Measurements from ENCODE around the gene NAGS. TPM values are rescaled to one million over a fixed set of nuclear protein-coding genes. Genes with fewer than 3 reads are reported as not detected.

The NAGS gene
- total and polyA plus RNA-seq, 10 of the 15 experiments (the other 5 are each of a cell fraction or from before 2014, with no cell fraction given) = 0.11 to 1.6 (median 0.64) TPM; not detected in 1

DNA sequence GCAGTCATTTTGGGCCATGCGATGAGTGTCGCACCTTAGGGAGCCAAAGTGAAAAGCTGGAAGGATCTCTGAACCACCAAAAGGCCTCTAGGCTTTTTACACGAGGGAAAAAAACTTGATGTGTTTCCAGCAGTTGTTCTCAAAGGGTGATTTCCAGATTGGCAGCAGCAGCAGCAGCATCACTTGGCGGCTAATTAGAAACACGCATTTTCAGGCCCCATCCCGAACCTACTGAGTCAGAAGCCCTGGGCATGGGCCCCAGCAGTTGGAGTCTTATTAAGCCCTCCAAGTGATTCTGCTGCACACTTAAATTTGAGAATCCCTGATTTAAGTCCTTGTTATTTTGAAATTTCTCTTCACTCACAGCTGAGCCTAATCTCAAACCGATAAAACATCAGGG is 25.4 kb upstream of the NAGS start:
- no peak for FAIRE-seq
- in situ Hi-C loops (cut with MboI) = no loop called here

More for the DNA sequence above, 25.4 kb upstream of the NAGS start:
- POLR2A ChIA-PET = no interaction called here
- H3K4me3 ChIP-seq = no peak overlapping the region
- intact Hi-C loops (cut with micrococcal nuclease; ENCODE audit: unreplicated experiment) = no loop called here
- ATAC-seq = no peak
- no peak overlapping the region for H3K4me2 ChIP-seq (ENCODE audit: control insufficient read depth, insufficient read depth)
- TF ChIP-seq POLR2A (IDR thresholded peaks at IDR 0.05; ENCODE audit: low read depth, low read length) (no peak), SRF (IDR thresholded peaks at IDR 0.05; ENCODE audit: low read depth in 2 of 2, low read length in 2 of 2) (no peak), KLF5 (IDR thresholded peaks at IDR 0.05; ENCODE audit: partially characterized antibody) (no peak), PML (IDR thresholded peaks at IDR 0.05; ENCODE audit: low read length) (no peak), ZBED1 (IDR thresholded peaks at IDR 0.05; ENCODE audit: borderline replicate concordance) (no peak), EGR1 (IDR thresholded peaks at IDR 0.05; ENCODE audit: borderline replicate concordance in 1 of 2, low read depth in 2 of 2, low read length in 2 of 2) (no peak)
- TF ChIP-seq, protein P1, sequence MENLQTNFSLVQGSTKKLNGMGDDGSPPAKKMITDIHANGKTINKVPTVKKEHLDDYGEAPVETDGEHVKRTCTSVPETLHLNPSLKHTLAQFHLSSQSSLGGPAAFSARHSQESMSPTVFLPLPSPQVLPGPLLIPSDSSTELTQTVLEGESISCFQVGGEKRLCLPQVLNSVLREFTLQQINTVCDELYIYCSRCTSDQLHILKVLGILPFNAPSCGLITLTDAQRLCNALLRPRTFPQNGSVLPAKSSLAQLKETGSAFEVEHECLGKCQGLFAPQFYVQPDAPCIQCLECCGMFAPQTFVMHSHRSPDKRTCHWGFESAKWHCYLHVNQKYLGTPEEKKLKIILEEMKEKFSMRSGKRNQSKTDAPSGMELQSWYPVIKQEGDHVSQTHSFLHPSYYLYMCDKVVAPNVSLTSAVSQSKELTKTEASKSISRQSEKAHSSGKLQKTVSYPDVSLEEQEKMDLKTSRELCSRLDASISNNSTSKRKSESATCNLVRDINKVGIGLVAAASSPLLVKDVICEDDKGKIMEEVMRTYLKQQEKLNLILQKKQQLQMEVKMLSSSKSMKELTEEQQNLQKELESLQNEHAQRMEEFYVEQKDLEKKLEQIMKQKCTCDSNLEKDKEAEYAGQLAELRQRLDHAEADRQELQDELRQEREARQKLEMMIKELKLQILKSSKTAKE (IDR thresholded peaks at IDR 0.05; ENCODE audit: low read depth, poor library complexity, severe bottlenecking) = no peak
- TF ChIP-seq, protein P2, sequence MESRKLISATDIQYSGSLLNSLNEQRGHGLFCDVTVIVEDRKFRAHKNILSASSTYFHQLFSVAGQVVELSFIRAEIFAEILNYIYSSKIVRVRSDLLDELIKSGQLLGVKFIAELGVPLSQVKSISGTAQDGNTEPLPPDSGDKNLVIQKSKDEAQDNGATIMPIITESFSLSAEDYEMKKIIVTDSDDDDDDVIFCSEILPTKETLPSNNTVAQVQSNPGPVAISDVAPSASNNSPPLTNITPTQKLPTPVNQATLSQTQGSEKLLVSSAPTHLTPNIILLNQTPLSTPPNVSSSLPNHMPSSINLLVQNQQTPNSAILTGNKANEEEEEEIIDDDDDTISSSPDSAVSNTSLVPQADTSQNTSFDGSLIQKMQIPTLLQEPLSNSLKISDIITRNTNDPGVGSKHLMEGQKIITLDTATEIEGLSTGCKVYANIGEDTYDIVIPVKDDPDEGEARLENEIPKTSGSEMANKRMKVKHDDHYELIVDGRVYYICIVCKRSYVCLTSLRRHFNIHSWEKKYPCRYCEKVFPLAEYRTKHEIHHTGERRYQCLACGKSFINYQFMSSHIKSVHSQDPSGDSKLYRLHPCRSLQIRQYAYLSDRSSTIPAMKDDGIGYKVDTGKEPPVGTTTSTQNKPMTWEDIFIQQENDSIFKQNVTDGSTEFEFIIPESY (IDR thresholded peaks at IDR 0.05) = no peak
- H4K20me1 ChIP-seq (ENCODE audit: control insufficient read depth, insufficient read depth) = no peaks in the 10 kb centered on the region
- CTCF ChIA-PET = interaction anchor here (0.7 to 1.9 kb wide), 3 partner anchors 35 to 421 kb away, joined by 3 to 8 read pairs (median 4); no protein-coding TSS in a partner anchor
- no peak overlapping the region for H2AFZ ChIP-seq (ENCODE audit: control insufficient read depth, low read depth, low read length)
- no peaks in the 10 kb centered on the region for H3K79me2 ChIP-seq (ENCODE audit: control insufficient read depth, insufficient read depth, low read length)
- SMC1A ChIA-PET (ENCODE audit: uncharacterized antibody, unreplicated experiment) = no interaction called here
- BruUV-seq (replicated peaks) = no TSS peak
- RAD21 ChIA-PET (ENCODE audit: unreplicated experiment) = no interaction called here
- no peak overlapping the region for H3K27ac ChIP-seq (ENCODE audit: control insufficient read depth, insufficient read depth)
- no peaks in the 10 kb centered on the region for H3K4me1 ChIP-seq (ENCODE audit: control insufficient read depth, insufficient read depth, low read length)
- H3K9me3 ChIP-seq (replicated peaks; ENCODE audit: control insufficient read depth, insufficient read depth, low read length) = no peaks in the 10 kb centered on the region
- no peak for DNase-seq (ENCODE audit: low read depth, low spot score)
- H3K27me3 ChIP-seq (replicated peaks in 1 of 2; ENCODE audit: control insufficient read depth in 2 of 2, insufficient read depth in 2 of 2, low read length in 1 of 2) = peaks cover 5 to 12% of the 10 kb centered on the region in 2 experiments
- H3K9ac ChIP-seq (ENCODE audit: control insufficient read depth, insufficient read depth, low read length) = no peak overlapping the region
- WGBS (ENCODE audit: insufficient coverage, insufficient replicate concordance, low lambda C conversion rate, missing lambda C conversion rate) = 50% methylated on average over 7 of the region's 7 CpGs
- no peaks in the 10 kb centered on the region for H3K36me3 ChIP-seq (ENCODE audit: control insufficient read depth in 2 of 2, insufficient read depth in 2 of 2, low read length in 1 of 2)

Measured in GM12878 (cell line).